HepG2 (cell line): ENCODE data around the gene SPACDR. TPM values are rescaled to one million over a fixed set of nuclear protein-coding genes. Genes with fewer than 3 reads are reported as not detected.

ENCODE experiments used
- EHMT2 ChIP-seq: fragments of 200-600 bp; sonication (generic); IDR thresholded peaks from 2 replicates; pipeline ENCODE4 v1.7.0; 2017; ENCODE audit warnings: antibody characterized with exemption, low read depth, low read length, borderline replicate concordance
- ERF ChIP-seq: IDR thresholded peaks from 2 replicates; pipeline ENCODE4 v1.6.1; 2018; ENCODE audit warnings: missing biosample characterization, missing genetic modification reagents
- GFI1 ChIP-seq: sonication (generic); formaldehyde crosslinking; IDR thresholded peaks from 2 replicates; pipeline ENCODE4 v1.5.0; 2020; ENCODE audit warnings: missing genetic modification reagents, mild to moderate bottlenecking, borderline replicate concordance
- GTF3A ChIP-seq: sonication (generic); formaldehyde crosslinking; conservative IDR thresholded peaks from 2 replicates; pipeline ENCODE4 v1.4.0; 2020; ENCODE audit warnings: mild to moderate bottlenecking, missing genetic modification reagents
- HHEX ChIP-seq: IDR thresholded peaks from 2 replicates; pipeline ENCODE4 v1.6.1; 2016; ENCODE audit warnings: control low read depth
- HOXA7 ChIP-seq: sonication (generic); formaldehyde crosslinking; IDR thresholded peaks from 2 replicates; pipeline ENCODE4 v1.8.1; 2022; ENCODE audit warnings: mild to moderate bottlenecking, missing genetic modification reagents, moderate library complexity
- ISX ChIP-seq: sonication (generic); formaldehyde crosslinking; conservative IDR thresholded peaks from 2 replicates; pipeline ENCODE4 v1.5.0; 2020; ENCODE audit warnings: missing genetic modification reagents
- JARID2 ChIP-seq: sonication (generic); formaldehyde crosslinking; IDR thresholded peaks from 2 replicates; pipeline ENCODE4 v1.8.1; 2023; ENCODE audit warnings: missing genetic modification reagents, inconsistent platforms; ENCODE audit not compliant: insufficient replicate concordance
- JUNB ChIP-seq: sonication (generic); formaldehyde crosslinking; IDR thresholded peaks from 2 replicates; pipeline ENCODE4 v1.8.0; 2022; ENCODE audit warnings: missing genetic modification reagents, mild to moderate bottlenecking, borderline replicate concordance
- KDM6A ChIP-seq: IDR thresholded peaks from 2 replicates; pipeline ENCODE4 v1.6.1; 2016; ENCODE audit warnings: low read depth
- MTA1 ChIP-seq: sonication (generic); formaldehyde crosslinking; IDR thresholded peaks from 2 replicates; pipeline ENCODE4 v1.4.0; 2020; ENCODE audit warnings: missing genetic modification reagents, mild to moderate bottlenecking, borderline replicate concordance
- NFATC3 ChIP-seq: sonication (generic); formaldehyde crosslinking; IDR thresholded peaks from 2 replicates; pipeline ENCODE4 v1.5.1; 2020; ENCODE audit warnings: mild to moderate bottlenecking, missing genetic modification reagents
- PAF1 ChIP-seq: IDR thresholded peaks from 2 replicates; pipeline ENCODE4 v1.6.1; 2016; ENCODE audit warnings: missing genetic modification reagents, missing compliant biosample characterization
- PHB2 ChIP-seq: fragments of 450-650 bp; IDR thresholded peaks from 2 replicates; pipeline ENCODE4 v1.6.1; 2018; ENCODE audit not compliant: partially characterized antibody
- RBFOX2 ChIP-seq: fragments of 200-400 bp; formaldehyde crosslinking; IDR thresholded peaks from 2 replicates; pipeline ENCODE4 v1.6.1; 2017; ENCODE audit warnings: low read depth, mild to moderate bottlenecking, low read length
- TBP ChIP-seq: sonication (generic); formaldehyde crosslinking; IDR thresholded peaks from 2 replicates; pipeline ENCODE4 v1.5.0; 2020; ENCODE audit warnings: missing genetic modification reagents
- ZFP36 ChIP-seq: fragments of 150-350 bp; IDR thresholded peaks from 2 replicates; pipeline ENCODE4 v1.6.1; 2018; ENCODE audit warnings: borderline replicate concordance, low read length, low read depth; ENCODE audit not compliant: partially characterized antibody
- ZNF205 ChIP-seq: IDR thresholded peaks from 2 replicates; pipeline ENCODE4 v1.6.1; 2018; ENCODE audit warnings: missing biosample characterization, missing genetic modification reagents
- ZNF296 ChIP-seq: sonication (generic); formaldehyde crosslinking; conservative IDR thresholded peaks from 2 replicates; pipeline ENCODE4 v1.5.0; 2020; ENCODE audit warnings: mild to moderate bottlenecking, missing genetic modification reagents
- ZNF333 ChIP-seq: sonication (generic); formaldehyde crosslinking; IDR thresholded peaks from 2 replicates; pipeline ENCODE4 v1.4.0; 2020; ENCODE audit warnings: mild to moderate bottlenecking, missing genetic modification reagents, borderline replicate concordance
- ZNF34 ChIP-seq: sonication (generic); formaldehyde crosslinking; IDR thresholded peaks from 2 replicates; pipeline ENCODE4 v1.4.0; 2020; ENCODE audit warnings: mild to moderate bottlenecking, missing genetic modification reagents, borderline replicate concordance
- ZNF598 ChIP-seq: sonication (generic); formaldehyde crosslinking; IDR thresholded peaks from 2 replicates; pipeline ENCODE4 v1.5.1; 2020; ENCODE audit warnings: mild to moderate bottlenecking, missing genetic modification reagents, borderline replicate concordance
- ZNF773 ChIP-seq: sonication (generic); formaldehyde crosslinking; IDR thresholded peaks from 2 replicates; pipeline ENCODE4 v1.4.0; 2020; ENCODE audit warnings: missing genetic modification reagents, borderline replicate concordance
- ZSCAN12 ChIP-seq: sonication (generic); formaldehyde crosslinking; IDR thresholded peaks from 2 replicates; pipeline ENCODE4 v1.9.0; 2021; ENCODE audit warnings: mild to moderate bottlenecking, missing genetic modification reagents
- polyA plus RNA-seq, 8 experiments: library from polyadenylated mRNA; depleted of rRNA in 3 of 8; stranded (reverse) in 7 of 8; unstranded in 1 of 8; fragments of >200 nt; fragmentation: Illumina TruSeq in 4 of 8; extraction: Trizol in 4 of 8; gene quantifications; 2 replicates each; pipeline versions ENCODE4 v1.2.1 to v1.2.3, GENCODE V29; 2011 to 2016; ENCODE audit warnings: low read depth in 4 of 8, missing spikeins in 1 of 8, mixed read lengths in 1 of 8; ENCODE audit not compliant: insufficient read depth in 1 of 8
- total RNA-seq, 5 experiments: library from RNA; depleted of rRNA; stranded (reverse); fragments of >200 nt; fragmentation: Illumina TruSeq; extraction: Trizol; gene quantifications; 2 replicates each; pipeline ENCODE4 v1.2.3, GENCODE V29; 2016; ENCODE audit warnings: low read depth in 1 of 5
- TF ChIP-seq, protein P1 (sequence below): sonication (generic); formaldehyde crosslinking; IDR thresholded peaks from 2 replicates; pipeline ENCODE4 v1.4.0; 2020; ENCODE audit warnings: missing genetic modification reagents
- TF ChIP-seq, protein P2 (sequence below): sonication (generic); IDR thresholded peaks from 2 replicates; pipeline ENCODE4 v1.6.1; 2016; ENCODE audit warnings: low read depth, borderline replicate concordance
- TF ChIP-seq, protein P3 (sequence below): sonication (generic); formaldehyde crosslinking; IDR thresholded peaks from 2 replicates; pipeline ENCODE4 v1.9.0; 2021; ENCODE audit warnings: missing genetic modification reagents, mild to moderate bottlenecking, borderline replicate concordance
- TF ChIP-seq, protein P4 (sequence below): IDR thresholded peaks from 2 replicates; pipeline ENCODE4 v1.6.1; 2018; ENCODE audit warnings: missing genetic modification reagents

Gene SPACDR
- total and polyA plus RNA-seq, 2 of the 13 experiments (the other 11 are each of a cell fraction or from before 2014, with no cell fraction given), result 0.41 TPM; not detected in 1

DNA sequence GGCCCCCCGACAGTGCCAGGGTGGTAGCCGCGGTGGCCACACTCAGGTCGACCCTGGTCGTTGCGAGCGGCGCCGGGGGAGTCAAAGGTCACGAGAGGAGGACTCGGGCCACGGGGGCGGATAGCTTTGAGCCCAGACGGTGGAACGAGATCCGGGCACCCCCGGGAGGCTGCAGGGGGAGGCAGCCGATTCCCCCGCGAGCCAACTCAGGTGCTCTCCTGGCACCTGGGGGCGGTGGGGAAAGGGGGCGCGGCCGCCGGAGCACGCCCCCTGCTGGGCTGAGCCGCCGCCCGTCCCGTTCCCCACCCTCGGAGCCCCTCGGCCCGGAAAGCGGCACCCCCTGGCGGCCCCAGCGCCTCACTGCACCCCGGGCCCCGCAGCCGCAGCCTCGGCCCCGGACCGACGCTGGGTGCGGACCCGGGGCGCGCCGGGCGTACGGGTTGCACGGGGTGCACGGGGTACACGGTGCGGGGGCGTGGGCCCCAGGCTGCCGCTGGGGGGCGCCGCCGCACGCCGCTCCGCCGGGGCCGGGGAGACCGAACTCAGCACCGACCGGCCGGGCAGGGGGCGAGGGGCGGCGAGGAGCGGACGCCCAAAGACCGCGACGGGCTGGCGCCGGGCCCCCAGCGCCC, 19.1 kb upstream of the SPACDR start (continued):
- TF ChIP-seq JARID2, result no peak
- TF ChIP-seq, protein P1, sequence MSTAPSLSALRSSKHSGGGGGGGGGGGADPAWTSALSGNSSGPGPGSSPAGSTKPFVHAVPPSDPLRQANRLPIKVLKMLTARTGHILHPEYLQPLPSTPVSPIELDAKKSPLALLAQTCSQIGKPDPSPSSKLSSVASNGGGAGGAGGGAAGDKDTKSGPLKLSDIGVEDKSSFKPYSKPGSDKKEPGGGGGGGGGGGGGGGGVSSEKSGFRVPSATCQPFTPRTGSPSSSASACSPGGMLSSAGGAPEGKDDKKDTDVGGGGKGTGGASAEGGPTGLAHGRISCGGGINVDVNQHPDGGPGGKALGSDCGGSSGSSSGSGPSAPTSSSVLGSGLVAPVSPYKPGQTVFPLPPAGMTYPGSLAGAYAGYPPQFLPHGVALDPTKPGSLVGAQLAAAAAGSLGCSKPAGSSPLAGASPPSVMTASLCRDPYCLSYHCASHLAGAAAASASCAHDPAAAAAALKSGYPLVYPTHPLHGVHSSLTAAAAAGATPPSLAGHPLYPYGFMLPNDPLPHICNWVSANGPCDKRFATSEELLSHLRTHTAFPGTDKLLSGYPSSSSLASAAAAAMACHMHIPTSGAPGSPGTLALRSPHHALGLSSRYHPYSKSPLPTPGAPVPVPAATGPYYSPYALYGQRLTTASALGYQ (CRISPR knock-in tag), result no peak
- no peak for TF ChIP-seq PAF1 (CRISPR knock-in tag)
- no peak for TF ChIP-seq HOXA7 (CRISPR knock-in tag)
- TF ChIP-seq ZNF333 (CRISPR knock-in tag), result no peak
- TF ChIP-seq RBFOX2, result no peak; the same call in 1 of the 2 replicates
- no peak for TF ChIP-seq PHB2
- TF ChIP-seq GTF3A (CRISPR knock-in tag), result no peak; the same call in 1 of the 2 replicates
- peak; percentile 46; the same call in 1 of the 2 replicates for TF ChIP-seq ERF
- TF ChIP-seq ZNF296 (CRISPR knock-in tag), result no peak
- no peak for TF ChIP-seq TBP (CRISPR knock-in tag)
- no peak for TF ChIP-seq KDM6A (CRISPR knock-in tag)
- TF ChIP-seq MTA1, result no peak
- no peak for TF ChIP-seq ZNF205 (CRISPR knock-in tag)
- TF ChIP-seq, protein P2, sequence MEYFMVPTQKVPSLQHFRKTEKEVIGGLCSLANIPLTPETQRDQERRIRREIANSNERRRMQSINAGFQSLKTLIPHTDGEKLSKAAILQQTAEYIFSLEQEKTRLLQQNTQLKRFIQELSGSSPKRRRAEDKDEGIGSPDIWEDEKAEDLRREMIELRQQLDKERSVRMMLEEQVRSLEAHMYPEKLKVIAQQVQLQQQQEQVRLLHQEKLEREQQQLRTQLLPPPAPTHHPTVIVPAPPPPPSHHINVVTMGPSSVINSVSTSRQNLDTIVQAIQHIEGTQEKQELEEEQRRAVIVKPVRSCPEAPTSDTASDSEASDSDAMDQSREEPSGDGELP, result no peak
- TF ChIP-seq EHMT2, result no peak
- no peak for TF ChIP-seq ISX (CRISPR knock-in tag)
- no peak for TF ChIP-seq ZNF773 (CRISPR knock-in tag)
- no peak for TF ChIP-seq ZFP36
- TF ChIP-seq ZNF34 (CRISPR knock-in tag), result no peak
- no peak for TF ChIP-seq NFATC3 (CRISPR knock-in tag)
- no peak for TF ChIP-seq ZSCAN12
- no peak for TF ChIP-seq JUNB (CRISPR knock-in tag)
- no peak for TF ChIP-seq GFI1
- TF ChIP-seq, protein P3, sequence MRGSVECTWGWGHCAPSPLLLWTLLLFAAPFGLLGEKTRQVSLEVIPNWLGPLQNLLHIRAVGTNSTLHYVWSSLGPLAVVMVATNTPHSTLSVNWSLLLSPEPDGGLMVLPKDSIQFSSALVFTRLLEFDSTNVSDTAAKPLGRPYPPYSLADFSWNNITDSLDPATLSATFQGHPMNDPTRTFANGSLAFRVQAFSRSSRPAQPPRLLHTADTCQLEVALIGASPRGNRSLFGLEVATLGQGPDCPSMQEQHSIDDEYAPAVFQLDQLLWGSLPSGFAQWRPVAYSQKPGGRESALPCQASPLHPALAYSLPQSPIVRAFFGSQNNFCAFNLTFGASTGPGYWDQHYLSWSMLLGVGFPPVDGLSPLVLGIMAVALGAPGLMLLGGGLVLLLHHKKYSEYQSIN (CRISPR knock-in tag), result no peak
- no peak for TF ChIP-seq HHEX
- TF ChIP-seq ZNF598, result no peak
- TF ChIP-seq, protein P4, sequence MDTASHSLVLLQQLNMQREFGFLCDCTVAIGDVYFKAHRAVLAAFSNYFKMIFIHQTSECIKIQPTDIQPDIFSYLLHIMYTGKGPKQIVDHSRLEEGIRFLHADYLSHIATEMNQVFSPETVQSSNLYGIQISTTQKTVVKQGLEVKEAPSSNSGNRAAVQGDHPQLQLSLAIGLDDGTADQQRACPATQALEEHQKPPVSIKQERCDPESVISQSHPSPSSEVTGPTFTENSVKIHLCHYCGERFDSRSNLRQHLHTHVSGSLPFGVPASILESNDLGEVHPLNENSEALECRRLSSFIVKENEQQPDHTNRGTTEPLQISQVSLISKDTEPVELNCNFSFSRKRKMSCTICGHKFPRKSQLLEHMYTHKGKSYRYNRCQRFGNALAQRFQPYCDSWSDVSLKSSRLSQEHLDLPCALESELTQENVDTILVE (CRISPR knock-in tag), result no peak
